NCI-H510A treated with DMSO at 0.1 percent for 48 hours (cell line): ENCODE data around the gene C7orf57.
"Not testable (repeated sequence)": the region's sequence is repeated elsewhere in the genome, so short reads cannot be mapped to it uniquely, and the experiment has no call there.

Experiments used
- DNase-seq: peaks from one replicate; lab custom pipeline; 2025; lab: John Stamatoyannopoulos, UW

The C7orf57 gene

DNA sequence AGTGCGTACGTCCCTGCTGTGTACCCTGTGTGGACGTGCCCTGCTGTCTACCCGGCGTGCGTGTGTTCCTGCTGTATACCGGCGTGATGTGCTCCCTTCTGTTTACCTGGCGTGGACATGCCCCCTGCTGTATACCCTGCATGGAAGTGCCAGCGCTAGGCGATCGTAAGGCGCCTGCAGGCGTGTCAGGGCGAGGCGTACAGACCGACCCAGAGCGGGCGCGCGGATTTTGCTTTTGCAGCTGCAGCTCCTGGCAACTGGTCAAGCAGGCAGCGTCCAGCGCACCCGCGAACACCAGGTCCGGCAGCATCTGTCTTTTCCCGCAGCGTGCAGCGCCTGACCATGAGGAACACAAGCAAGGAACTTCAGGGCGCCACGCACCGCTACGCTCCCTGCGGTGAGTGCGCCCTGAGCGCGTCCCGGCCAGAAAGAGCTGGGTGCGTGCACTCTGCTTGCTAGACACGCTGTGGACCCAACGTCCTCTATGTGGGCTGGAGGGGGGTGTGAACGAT is 680 bp downstream of the C7orf57 start:
- no peak for DNase-seq

DNA sequence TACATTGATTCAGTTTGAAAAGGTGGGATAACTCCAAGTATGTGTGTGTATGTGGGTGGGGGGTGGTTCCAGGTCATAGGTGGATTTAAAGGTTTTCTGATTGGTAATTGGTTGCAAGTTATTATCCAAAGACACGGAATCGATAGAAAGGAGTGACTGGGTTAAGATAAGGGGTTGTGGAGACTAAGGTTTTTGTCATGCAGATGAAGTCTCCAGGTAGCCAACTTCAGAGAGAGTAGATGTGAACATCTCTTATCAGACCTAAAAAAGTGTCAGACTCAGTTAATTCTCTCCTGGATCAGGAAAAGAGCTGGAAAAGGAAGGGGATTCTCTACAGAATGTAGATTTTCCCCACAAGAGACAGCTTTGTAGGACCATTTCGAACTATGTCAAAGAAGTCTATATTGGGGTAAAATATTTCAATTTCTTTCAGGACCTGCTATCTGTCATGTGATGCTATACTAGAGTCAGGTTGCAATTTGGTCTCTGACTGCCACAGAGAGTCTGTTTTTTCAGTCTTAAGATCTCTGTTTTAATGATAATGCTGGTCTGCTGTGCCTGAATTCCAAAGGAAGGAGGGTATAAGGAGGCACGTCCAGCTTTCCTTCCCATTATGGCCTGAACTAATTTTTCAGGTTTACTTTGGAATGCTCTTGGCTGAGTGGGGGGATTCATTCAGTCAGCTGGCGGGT is 3.6 kb downstream of the C7orf57 start:
- no peak for DNase-seq

DNA sequence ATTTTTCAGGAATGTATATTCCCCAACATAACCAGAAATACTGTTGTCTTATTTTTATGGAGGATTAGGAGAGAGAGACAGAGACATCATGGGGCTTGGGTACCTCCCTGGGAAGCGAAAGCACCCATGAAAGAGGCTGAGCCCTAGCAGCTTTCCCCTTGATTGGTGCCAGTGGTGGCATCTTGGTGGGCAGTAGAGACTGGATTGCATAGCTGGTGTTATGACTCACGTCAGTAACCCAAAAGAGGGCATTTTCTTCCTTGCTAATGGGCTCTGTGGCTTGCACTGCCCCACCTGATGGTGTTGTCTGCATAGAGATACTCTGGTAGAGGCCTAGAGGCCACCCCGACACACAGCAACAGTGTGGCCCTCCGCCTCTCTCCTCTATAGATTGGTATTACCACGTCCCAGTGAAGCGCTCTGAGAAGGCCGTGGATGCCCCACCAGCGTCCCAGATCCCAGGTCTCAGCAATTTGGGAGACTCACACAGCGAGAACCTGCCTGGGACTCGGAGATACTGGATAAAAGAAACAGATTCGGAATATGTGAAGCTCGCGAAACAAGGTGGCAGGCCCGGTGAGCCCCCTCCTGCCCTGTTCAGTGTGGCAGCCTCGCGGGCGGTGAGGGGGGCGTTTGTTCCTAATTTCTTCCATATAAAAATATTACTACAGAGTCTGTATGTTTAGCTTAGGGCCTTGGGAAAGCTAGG is 5.8 kb downstream of the C7orf57 start:
- no peak for DNase-seq

DNA sequence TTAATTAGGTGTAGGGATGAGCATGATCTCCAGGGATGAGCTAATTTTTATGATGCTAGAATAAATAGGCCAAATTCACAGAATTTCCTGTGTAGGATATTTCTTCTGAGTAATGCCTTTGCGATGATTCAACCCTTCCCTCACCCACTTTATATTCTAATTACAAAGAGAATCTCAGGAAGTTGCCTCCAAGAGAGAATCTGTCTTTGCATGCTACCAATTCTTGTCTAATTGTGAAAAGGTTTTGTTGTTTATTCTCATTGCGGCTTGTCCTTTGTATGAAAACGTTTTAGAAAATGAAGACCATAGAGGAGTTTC is 6.3 kb downstream of the C7orf57 start:
- DNase-seq = no peak

DNA sequence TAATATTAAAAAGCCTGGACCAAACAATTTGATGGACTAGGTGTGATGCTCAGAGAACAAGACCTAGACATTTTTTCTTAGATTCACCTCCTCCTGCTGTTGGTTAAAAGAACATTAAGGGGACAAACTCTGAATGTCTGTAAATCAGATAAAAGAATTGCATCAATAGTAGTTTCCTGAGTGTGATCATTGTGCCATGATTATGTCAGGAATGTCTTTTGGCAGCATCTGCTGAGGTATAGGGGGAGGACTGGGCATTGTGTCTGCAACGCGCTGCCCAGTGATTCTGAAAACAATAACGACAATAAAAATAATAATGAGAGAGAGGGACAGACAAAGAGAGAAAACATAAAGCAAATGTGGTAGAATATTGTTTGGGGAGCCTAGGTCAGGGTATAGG is 6.9 kb downstream of the C7orf57 start:
- no peak for DNase-seq

DNA sequence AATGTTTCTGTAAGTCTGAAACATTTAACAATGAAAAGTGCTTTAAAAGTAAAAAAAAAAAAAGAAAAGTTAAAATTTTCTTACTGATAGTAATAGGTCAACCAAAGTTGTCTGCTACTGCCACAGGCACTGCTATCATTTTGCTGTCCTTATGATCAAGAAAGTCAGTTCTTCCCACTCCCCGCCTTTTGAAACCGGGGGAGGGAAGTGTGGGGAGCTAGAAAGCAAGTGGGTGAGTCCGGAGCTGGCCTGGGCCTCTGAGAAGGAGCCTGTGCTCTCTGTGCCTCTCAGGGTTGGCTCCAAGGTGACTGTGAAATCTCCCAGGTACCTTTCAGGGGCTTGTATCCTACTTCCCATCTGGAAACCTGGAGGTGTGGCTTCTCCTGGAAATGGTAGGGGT is 7.3 kb downstream of the C7orf57 start:
- DNase-seq = no peak

DNA sequence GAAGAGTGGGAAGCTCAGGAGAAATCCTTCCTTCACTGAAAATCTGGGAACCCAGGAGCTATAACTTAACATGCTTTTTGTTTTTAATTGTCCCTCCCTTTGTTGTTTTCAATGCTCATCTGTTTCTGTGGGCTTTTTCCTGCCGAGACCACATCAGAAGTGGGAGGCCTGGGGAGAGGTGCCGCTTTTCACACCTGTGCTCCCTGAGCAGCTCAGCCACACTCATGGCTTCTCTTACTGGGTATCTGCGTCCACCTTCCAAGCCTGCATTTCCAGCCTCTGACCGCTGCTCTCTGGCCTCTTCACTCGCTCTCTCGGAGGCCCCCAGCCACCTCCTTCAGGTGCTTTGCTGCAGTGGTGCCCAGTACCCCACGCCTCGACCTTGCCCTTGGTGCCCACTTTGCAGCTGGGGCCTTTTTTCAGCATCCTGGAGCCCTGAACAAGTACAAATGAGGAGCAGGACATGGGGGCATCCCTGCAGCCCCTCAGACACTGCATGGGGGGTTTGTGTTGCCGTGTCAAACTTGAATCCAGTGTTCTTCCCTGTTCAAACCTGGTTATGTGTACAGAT is 9.9 kb downstream of the C7orf57 start:
- no peak for DNase-seq

DNA sequence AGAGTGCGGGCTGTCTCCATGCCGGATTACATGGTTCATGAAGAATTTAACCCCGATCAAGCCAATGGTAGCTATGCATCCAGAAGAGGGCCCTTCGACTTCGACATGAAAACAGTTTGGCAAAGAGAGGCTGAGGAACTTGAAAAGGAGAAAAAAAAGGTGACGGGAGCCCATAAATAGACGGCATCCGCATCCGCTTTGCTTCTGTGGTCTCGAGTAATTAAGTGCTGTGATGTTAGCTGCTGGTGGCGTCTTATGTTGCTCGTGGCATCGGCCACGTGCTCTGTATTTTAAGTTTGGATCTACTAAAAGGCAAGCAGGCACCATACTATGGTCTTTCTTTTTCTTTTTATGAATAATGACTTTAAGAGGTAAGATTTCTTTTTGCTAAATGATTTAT is 11.1 kb downstream of the C7orf57 start:
- no peak for DNase-seq

DNA sequence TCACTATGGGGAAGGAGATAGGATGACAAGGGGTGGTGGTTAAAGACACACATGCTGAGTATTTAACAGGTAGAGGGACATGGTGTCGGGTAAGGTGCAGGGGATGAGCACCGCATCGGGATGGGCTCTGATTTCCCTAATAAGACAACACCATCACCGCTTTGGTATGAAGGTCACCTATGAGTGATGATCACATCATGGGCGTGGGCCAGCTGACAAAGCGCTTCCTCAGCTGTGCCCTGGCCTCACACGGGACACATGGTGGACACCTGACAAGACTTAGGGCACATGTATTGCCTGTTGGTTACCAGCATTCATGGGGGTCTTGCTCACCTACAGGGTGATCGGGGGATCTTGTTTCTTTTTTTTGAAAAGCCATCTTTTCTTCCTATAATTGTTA is 12.8 kb downstream of the C7orf57 start:
- DNase-seq = no peak

DNA sequence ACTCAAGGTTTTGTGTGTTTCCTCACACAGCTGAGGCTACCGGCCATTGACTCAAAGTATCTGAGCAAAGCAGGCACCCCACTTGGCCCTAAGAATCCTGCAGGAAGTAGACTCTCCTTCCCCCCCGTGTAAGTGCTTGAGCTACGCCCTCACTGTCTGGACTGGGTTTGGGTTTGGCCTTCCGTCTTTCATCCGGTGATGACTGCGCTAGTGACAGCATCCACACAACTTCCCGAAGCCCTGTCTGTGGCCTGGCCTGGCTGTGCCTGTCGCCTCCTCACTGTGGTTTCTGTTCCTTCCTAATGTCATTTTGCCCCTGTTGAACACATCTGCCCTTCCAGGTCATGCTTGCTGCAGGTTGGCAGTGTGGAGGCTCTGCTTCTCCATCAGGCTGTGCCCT is 14.5 kb downstream of the C7orf57 start:
- no peak for DNase-seq

DNA sequence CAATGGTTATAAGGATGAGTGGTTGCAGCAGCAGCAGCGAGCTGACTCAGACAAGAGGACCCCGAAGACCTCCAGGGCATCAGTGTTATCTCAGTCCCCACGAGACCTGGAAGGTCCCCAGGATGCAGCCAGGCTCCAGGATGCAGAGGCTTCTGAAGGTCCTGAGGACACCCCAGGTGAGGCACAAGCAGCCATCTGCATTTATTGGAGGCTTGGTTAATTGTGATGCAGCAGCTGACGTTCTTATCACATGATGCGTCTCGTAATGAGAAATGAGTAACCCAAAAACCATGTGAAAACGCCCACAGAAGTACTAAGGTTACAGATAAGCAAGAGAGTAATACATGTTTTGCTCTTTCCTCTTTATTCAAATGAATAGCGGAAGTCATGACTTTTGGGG is 17.4 kb downstream of the C7orf57 start:
- DNase-seq = no peak

DNA sequence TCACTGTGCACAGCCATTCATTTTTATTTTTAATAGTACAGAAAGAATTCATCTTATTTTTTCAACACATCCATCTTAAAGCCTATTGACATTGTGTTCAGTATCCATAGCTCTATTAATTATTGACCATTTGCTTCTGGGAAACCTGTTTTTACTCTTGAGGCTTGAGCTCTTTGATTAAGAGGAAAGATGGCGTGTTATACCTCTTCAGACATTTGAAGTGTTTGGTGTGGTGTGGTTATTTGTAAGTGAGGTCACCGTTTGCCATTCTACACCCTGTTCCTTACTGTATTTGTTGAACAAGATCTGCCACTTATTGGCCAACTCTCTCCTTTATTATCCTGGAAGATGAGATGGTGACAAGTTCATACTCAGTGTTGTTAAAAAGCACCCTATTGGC is 18.4 kb downstream of the C7orf57 start:
- no peak for DNase-seq

DNA sequence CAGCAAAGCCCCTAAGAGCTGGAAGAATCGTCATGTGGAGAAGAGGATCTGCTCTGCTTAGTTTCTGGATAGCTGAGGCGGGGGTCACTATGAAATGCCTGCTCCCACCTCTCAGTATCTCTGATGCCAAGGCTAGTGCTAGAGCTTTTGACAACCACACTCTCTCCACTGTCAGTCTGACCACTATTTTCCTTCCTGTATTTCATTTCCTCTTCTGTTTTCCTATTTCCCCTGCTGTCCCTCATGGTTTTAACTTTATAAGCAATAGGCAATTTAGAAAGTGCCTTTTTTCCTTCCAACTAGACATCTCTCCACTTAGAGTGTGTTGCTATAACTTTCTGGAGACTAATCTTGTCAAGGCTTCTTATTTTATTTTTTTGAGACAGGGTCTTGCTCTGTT is 23.6 kb downstream of the C7orf57 start:
- no peak for DNase-seq

DNA sequence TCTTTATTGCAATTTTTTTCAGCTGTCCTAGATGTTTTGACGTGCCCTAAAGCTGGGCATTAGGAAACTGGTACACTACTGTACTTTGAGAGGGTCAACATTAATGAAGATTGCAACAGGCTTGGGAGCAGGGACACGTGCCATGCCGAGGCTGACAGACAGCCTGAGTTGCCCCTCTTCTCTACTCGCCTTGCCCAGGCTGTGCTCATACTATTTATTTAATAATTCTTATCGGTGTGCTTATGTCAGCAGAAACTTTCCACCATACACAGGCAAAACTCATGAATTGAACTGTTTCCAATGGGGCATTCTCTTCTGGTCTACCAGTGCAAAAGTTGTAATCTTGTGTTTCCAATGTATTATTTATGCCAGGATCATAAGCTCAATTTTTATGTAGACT is 24.4 kb downstream of the C7orf57 start:
- no peak for DNase-seq

DNA sequence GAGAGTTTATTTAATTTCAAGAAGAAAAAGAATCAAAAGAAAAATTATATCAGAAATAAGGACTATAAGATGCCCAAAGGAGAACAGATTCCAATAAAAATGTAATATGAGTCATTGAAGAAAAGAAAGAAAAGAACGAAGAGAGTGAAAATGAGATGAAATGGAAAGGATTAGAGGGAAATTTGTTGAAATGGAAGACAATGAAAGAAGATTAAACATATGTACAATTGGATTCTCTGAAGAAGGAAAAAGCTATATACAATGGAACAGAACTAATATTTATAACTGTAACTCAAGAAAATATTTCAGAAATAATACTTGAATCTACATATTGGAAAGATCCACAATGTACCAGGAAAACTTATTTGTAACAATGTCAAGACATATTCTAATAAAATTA is 28.6 kb downstream of the C7orf57 start:
- DNase-seq = no peak

DNA sequence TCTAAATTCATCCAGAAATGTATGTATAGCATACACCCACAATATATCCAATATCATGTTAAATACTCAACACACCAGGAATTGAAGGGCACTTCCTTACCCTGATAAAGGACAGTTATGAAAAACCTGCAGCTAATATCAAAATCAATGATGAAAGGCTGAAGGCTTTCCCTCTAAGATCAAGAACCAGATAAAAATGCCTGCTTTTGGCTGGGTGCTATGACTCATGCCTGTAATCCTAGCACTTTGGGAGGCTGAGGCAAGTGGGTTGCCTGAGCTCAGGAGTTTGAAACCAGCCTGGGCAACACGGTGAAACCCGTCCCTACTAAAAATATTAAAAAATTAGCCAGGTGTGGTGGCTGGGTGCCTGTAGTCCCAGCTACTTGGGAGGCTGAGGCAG is 32.1 kb downstream of the C7orf57 start:
- no peak for DNase-seq

DNA sequence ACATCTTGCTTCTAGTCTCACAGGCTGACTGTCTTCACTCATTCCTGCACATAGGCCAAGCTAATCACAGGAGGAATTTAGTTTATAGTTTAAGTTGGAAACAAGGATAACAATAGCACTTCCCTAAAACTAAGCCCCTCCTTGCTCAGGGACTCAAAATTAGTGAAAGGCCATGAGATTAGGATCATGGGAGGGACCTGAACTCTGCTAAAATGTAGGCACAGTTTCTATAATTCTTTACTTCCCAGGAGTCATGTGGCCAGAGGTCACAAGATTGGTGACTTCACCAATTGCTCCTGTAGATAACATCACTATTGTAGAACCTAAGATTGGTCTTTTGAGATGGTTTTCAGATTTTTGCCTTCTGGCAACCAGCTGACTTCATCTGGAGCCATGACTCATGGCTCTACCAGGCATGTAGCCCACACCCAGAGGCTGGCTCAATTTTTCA is 38.9 kb downstream of the C7orf57 start:
- no peak for DNase-seq

DNA sequence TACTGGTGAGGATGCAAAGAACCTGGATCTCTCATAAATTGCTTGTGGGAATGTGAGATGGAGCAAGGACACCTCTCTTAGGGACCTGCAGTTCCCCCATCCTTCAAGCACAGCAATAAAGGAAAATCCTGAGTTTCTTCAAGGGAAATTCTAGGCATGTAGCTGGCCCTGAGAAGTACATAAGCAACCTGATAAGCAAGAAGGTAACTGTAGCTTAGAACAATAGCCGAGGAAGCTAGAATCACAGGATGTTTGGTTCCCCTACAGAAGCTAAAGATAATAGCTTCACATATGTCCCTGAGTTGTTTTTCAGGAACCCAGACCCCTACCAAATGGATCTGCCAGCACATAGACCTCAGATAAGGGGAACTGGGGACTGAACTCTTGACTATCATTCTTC is 42.1 kb downstream of the C7orf57 start:
- no peak for DNase-seq

DNA sequence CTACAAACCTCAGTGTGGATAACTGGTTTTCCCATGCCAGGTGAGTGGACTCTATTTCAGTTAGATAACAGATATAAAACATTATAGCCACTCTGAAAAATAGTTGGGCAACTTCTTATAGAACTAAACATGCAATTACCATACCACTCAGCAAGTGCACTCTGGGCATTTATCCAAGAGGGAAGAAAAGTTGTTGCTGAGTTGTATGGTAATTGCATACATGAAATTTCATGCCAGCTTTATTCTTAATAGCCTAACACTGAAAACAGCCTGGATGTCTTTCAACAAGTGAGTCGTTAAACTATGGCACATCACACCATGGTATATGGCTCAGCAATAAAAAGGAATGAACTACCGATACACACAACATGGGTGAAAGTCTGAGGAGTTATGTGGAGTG is 43.1 kb downstream of the C7orf57 start:
- DNase-seq = no peak

DNA sequence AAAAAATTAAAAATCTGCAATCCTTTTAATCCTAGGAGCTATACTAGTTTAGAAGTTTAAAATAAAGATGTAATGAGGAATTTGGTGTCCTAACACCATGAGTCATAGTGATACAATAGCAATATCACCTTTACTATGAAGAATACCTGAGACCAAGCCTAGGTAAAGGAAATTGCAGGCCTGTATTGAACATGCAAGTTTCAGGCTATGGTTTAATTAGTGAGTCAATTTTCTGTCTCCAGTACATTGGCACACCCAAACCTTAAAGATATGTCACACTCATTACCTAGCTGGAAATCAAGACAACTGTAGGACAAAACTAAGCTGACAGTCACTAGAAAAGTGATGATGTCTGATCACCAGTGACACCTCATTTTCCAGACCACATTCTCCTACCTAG is 47.0 kb downstream of the C7orf57 start:
- DNase-seq = not testable (repeated sequence)

DNA sequence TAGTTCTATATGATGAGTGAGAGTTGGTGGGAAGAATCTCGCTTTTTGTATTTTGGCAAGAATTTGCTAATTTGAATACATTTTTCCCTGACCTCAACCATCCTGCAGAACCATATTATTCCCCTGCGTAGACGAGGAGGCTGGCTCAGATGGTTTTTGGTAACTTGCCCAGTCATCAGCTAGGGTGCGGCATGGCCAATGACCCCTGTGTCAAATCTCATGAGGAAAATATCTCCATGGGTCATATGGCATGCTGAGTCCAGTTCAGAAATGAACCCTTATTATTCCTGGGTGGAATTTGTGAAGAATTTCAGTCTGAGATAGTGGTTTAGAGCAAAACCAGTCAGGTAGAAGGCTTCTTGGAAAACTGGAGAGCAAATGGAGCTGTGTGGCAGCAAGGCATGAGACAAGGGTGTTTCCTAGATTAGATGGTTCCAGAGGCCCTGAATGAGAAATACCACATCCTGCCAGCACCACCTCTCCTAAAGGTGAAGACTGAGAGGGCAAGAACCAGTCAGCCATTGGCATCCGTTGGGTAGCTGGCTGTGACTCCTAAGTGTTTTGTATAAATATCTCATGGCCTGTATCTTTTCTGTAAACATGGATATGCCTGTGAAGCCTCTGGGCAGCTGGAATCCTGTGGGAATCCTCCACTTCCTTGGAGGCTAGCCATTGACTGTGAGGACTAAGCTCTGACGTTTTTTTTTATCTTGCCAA is 47.9 kb downstream of the C7orf57 start:
- DNase-seq = no peak

DNA sequence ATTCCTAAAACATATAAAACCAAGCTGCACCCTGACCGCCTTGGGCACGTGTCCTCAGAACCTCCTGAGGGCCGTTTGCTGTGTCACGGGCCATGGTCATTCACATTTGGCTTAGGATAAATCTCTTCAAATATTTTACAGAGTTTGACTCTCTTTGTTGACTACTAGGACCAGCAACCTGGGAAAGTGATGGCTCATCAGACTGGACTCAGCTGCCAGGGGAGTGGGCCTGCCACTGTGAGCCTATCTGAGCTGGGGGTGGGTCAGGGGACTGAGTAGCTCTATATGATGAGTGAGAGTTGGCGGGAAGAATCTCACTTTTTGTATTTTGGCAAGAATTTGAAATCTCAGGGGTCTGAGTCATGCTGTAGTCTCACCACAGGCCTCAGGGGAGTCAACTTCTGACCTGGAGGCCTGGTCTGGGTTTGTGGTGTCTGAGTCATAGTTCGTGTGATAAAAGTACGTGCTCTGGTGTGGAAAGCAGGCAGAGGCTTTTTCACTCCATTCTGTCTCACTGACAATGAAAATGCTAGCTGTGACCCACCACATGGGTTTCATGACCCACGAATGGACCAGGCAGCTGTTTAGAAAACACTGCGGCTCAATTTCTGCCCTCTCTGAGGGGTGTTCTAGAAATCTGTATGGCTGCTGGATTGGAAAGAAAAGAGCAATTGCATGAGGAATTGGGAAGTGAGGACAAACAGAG is 49.5 kb downstream of the C7orf57 start:
- no peak for DNase-seq
